ENCODE data around the gene PRAMEF10.
"Not testable (repeated sequence)": the region's sequence is repeated elsewhere in the genome, so short reads cannot be mapped to it uniquely, and the experiment has no call there.

PRAMEF10 gene

GRCh38 chr1:12898170-12898569, at the start of gene PRAMEF10:
TSS of gene PRAMEF10 (minus strand) at chr1:12898270. CDS start at chr1:12895847, 2,423 bp downstream.
- H3K4me1 Mint-ChIP-seq, H3K9me3 Mint-ChIP-seq, H3K36me3 Mint-ChIP-seq, DNase-seq, H3K27me3 Mint-ChIP-seq, CTCF ChIA-PET, H3K4me3 Mint-ChIP-seq, H3K27ac Mint-ChIP-seq: not testable (repeated sequence)

- H3K4me1 Mint-ChIP-seq, DNase-seq, H3K9me3 Mint-ChIP-seq, CTCF ChIA-PET, H3K27ac Mint-ChIP-seq, H3K4me3 Mint-ChIP-seq, H3K27me3 Mint-ChIP-seq, H3K36me3 Mint-ChIP-seq: not testable (repeated sequence)
Observed at GRCh38 chr1:12947480-12947879, 49.4 kb upstream of the PRAMEF10 start, which contains the start of gene PRAMEF6. TSS of gene PRAMEF6 (minus strand) at chr1:12947580. CDS start at chr1:12942518, 5,062 bp downstream.

DNA sequence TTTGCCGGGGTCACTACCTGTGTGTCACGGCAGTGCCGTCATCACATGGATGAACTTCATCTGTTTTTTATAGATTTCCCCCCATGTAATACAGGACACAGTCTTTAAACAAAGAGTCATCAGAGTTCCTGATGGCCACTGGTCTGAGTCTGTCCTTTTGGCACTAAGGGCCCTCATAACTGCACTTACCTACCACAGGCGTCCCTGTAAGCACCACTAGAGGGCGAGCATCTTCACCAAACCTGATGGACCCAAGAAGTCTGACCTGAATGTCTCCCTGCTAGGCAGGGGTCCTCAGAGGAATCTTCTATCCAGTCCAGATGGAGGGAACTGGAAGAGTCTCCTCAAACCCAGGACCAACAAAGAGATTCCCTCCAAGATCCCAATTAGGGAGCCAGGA, 26.3 kb upstream of the PRAMEF10 start:
- H3K27me3 Mint-ChIP-seq, DNase-seq, H3K9me3 Mint-ChIP-seq, H3K36me3 Mint-ChIP-seq, H3K4me1 Mint-ChIP-seq, CTCF ChIA-PET, H3K4me3 Mint-ChIP-seq, H3K27ac Mint-ChIP-seq: not testable (repeated sequence)

DNA sequence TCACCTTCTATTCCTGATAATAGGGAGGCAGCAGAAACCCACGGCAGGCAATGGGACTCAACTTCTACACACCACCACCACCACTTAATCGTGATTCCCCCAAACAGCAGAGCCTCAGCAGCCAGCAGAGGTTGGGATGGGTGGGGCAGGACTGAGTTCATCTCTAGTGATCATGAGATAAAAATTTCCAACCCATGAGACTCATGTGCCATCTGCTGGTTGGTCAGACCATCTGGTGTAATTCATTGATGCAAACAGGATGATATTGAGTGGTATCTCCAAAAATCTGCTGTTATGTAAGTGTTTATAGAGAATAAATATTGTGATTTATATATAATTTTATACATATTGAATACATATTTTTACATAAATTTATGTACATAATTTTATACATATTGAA, 23.7 kb upstream of the PRAMEF10 start:
- not testable (repeated sequence) for DNase-seq, H3K4me1 Mint-ChIP-seq, H3K9me3 Mint-ChIP-seq, H3K4me3 Mint-ChIP-seq, H3K36me3 Mint-ChIP-seq, H3K27ac Mint-ChIP-seq, H3K27me3 Mint-ChIP-seq
- CTCF ChIA-PET: interaction anchor here (0.6 kb wide), 1 partner anchor 833 kb away, joined by 3 read pairs; no protein-coding TSS in a partner anchor

DNA sequence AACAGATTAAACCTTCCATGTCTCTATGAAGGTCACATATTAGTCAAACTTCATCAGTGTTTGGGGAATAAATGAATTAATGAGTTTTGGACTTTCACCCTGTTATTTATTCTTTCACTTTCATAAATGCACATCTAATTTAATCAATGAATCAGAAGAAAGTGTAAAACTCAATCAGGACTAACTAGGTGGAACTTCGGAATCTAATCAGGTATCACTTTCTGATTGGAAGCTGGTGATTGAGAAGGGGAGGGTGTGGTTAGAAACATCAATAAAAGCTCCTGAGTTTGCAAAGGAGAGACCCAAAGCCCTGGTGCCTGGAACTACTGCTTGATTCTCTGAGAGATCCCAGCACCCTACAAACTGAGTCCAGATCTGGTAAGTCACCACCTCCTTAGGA, 18.2 kb upstream of the PRAMEF10 start, which contains the start of gene PRAMEF7:
PRAMEF7 (plus strand) TSS at position 301 of the 400 bp plus-strand sequence. CDS start 1,083 bp downstream, outside the sequence.
- H3K4me3 Mint-ChIP-seq, H3K4me1 Mint-ChIP-seq, DNase-seq, H3K27me3 Mint-ChIP-seq, CTCF ChIA-PET, H3K9me3 Mint-ChIP-seq, H3K36me3 Mint-ChIP-seq, H3K27ac Mint-ChIP-seq: not testable (repeated sequence)

DNA sequence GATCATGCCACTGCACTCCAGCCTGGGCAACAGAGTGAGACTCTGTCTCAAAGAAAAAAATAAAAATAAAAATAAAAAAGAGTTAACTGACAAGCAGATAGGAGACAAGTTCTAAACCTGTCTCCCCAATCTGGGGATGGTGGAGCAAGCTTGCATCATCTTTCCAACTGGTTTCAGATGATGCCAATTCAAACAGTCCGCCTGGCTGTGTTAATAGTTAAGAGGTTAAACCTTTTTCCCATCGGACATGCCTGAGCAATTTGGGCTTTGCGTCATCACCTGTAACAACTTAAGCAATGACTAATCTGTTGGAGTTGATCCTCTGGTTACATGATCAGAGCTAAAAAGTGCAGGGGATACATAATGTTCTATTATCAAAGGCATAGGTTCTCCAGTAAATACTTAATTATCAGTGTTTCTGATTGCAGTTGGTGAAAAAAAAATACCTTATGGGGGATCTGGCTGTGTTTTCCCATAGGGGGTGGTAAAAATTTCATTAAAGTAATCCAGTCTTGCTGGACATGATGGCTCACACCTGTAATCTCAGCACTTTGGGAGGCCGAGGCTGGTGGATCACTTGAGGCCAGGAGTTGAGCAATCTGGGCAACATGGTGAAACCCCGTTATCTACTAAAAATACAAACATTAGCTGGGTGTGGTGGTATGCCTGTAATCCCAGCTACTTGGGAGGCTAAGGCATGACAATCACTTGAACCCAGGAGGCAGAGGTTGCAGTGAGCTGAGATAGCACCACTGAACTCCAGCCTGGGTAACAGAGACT, 5.9 kb upstream of the PRAMEF10 start:
- H3K4me1 Mint-ChIP-seq, H3K4me3 Mint-ChIP-seq, DNase-seq, H3K27ac Mint-ChIP-seq, H3K27me3 Mint-ChIP-seq, H3K9me3 Mint-ChIP-seq, CTCF ChIA-PET, H3K36me3 Mint-ChIP-seq: not testable (repeated sequence)

GRCh38 chr1:12899186-12899585, 1.1 kb upstream of the PRAMEF10 start:
- H3K27me3 Mint-ChIP-seq, H3K4me3 Mint-ChIP-seq, H3K36me3 Mint-ChIP-seq: not testable (repeated sequence)

GRCh38 chr1:12886101-12886500, 12.0 kb downstream of the PRAMEF10 start, which contains the start of gene PRAMEF4:
TSS of gene PRAMEF4 (minus strand) at chr1:12886201. CDS start at chr1:12883394, 2,807 bp downstream.
- H3K36me3 Mint-ChIP-seq, H3K4me1 Mint-ChIP-seq, H3K27ac Mint-ChIP-seq, CTCF ChIA-PET, H3K27me3 Mint-ChIP-seq, DNase-seq, H3K9me3 Mint-ChIP-seq, H3K4me3 Mint-ChIP-seq: not testable (repeated sequence)

More at GRCh38 chr1:12899186-12899585, 1.1 kb upstream of the PRAMEF10 start:
- H3K27ac Mint-ChIP-seq, CTCF ChIA-PET, H3K4me1 Mint-ChIP-seq, H3K9me3 Mint-ChIP-seq, DNase-seq: not testable (repeated sequence)

- H3K9me3 Mint-ChIP-seq, H3K4me3 Mint-ChIP-seq, H3K4me1 Mint-ChIP-seq, DNase-seq, H3K27me3 Mint-ChIP-seq, CTCF ChIA-PET, H3K27ac Mint-ChIP-seq, H3K36me3 Mint-ChIP-seq: not testable (repeated sequence)
Observed at GRCh38 chr1:12878453-12878852, 19.6 kb downstream of the PRAMEF10 start.

GRCh38 chr1:12863131-12863880, 34.8 kb downstream of the PRAMEF10 start:
- H3K36me3 Mint-ChIP-seq, CTCF ChIA-PET, H3K4me3 Mint-ChIP-seq, H3K9me3 Mint-ChIP-seq, DNase-seq, H3K4me1 Mint-ChIP-seq, H3K27me3 Mint-ChIP-seq, H3K27ac Mint-ChIP-seq: not testable (repeated sequence)

DNA sequence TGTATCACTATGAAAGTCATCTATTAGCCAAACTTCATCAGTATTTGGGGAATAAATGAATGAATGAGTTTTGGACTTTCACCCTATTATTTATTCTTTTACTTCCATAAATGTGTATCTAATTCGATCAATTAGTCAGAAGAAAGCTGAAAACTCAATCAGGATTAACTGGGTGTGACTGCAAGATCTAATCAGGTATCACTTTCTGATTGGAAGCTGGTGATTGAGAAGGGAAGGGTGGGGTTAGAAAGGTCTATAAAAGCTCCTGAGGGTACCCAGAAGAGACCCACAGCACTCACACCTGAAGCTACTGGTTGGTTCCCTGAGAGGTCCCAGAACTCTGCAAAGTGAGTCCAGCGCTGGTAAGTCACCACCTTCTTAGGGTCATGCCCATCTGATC, 41.3 kb downstream of the PRAMEF10 start, which contains the start of gene PRAMEF2:
PRAMEF2 (plus strand) TSS at position 301 of the 400 bp plus-strand sequence. CDS start 1,924 bp downstream, outside the sequence.
- CTCF ChIA-PET, H3K27me3 Mint-ChIP-seq, H3K9me3 Mint-ChIP-seq, H3K4me1 Mint-ChIP-seq, H3K27ac Mint-ChIP-seq, H3K36me3 Mint-ChIP-seq, H3K4me3 Mint-ChIP-seq, DNase-seq: not testable (repeated sequence)

GRCh38 chr1:12851779-12852178, 46.3 kb downstream of the PRAMEF10 start:
- CTCF ChIA-PET: no interaction called here
- Mint-ChIP-seq H3K36me3 (no peaks in the 10 kb centered on the region), H3K27ac (no peak overlapping the region), H3K4me3 (no peak overlapping the region), H3K27me3 (peaks cover 11% of the 10 kb centered on the region), H3K9me3 (no peaks in the 10 kb centered on the region), H3K4me1 (no peaks in the 10 kb centered on the region)
- DNase-seq: no peak

GRCh38 chr1:12848620-12849019, 49.5 kb downstream of the PRAMEF10 start, which contains the start of gene HNRNPCL1:
TSS of gene HNRNPCL1 (minus strand) at chr1:12848720. CDS start at chr1:12848289, 431 bp downstream.
- DNase-seq, H3K4me1 Mint-ChIP-seq, H3K4me3 Mint-ChIP-seq, H3K9me3 Mint-ChIP-seq, H3K36me3 Mint-ChIP-seq, H3K27ac Mint-ChIP-seq, CTCF ChIA-PET: not testable (repeated sequence)
- H3K27me3 Mint-ChIP-seq: peaks cover 11% of the 10 kb centered on the region
